Posterior vena cava (tissue), 2 donors: Measurements from ENCODE around the gene RFTN1. TPM values are rescaled to one million over a fixed set of nuclear protein-coding genes. Genes with fewer than 3 reads are reported as not detected.

Experiments used
- DNase-seq: peaks from one replicate; pipeline ENCODE4 v3.0.0-alpha.2; 2020; ENCODE audit warnings: low spot score
- intact Hi-C, 2 donors: fragments of 100-400 bp; cut with DNase I; formaldehyde crosslinking; loops; one replicate each; pipeline versions ENCODE4 v1.14.1 to v1.14.2; 2022 to 2023
- total RNA-seq, 2 donors: library from RNA; stranded (reverse); fragmentation: NEBNext Ultra II Directional; extraction: Animal tissue kit (Norgen Biotek cat#: 25700); gene quantifications; one replicate each; pipeline ENCODE4 v1.2.1, GENCODE V29; 2021
- donor health status: DM: yes; HTN: yes; CAD: no.
- donor health status: DM: yes; HTN: yes; CAD: no.

RFTN1 gene
- total RNA-seq, 2 donors from 2014 or later = 72.2 to 102 TPM

DNA sequence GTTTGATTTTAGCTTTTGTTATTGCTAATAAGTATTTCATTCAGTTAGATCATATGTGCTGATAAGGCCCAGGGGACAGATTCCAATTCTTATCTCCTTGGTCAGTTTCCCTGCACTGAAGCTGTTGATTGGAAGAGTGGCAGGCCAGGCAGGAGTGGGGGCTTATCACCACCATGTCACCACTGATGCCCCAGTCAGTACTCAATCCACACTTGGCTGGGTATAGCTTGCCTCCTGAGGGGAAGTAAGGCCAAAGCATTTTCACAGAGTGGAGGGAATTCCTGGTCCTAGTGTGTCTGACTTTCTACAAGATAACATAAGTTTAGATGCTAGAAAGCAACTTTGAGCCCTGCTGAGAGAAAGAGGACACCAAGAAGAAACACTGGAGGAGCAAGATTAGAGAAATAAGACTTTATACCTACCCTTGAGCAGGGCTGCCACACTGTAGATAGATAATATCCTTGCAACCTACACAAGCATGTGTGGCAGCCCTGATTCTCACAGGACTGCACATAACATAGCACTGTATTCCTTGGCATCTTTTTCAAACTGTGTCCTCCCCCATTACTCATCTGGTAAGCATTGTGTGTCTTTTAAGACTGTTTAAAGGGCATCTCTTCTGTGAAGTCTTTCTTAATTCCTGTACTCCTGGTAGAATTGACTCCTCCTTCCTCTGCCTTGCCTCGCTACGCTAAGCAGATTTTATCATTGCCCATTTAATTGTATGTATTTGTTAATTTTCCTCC lies 224.2 kb downstream of the RFTN1 start:
- intact Hi-C loops = loop anchor here in 1 of 2 donors (5.0 kb wide), 1 partner anchor 843 kb away; no protein-coding TSS in a partner anchor
- DNase-seq = no peak

DNA sequence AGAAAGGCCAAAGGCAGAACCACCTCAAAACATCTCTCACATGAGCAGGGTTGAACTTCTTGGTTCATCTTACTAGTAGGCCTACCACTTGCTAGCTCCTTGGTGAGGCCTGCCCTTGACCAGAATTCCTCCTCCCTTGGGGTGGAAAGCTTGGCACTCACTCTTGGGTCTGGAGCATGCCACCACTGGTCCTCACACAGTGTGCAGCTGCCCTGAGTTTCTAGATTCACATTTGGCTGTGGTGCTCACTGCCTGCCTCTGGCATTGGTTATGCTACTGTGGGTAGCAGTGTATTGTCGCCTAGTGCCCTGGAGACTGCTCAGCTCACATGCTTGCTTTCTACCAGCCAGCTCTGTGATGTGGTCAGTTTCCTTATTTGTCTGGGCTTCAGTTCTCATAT lies 224.8 kb downstream of the RFTN1 start:
- intact Hi-C loops = loop anchor here in 1 of 2 donors (5.0 kb wide), 1 partner anchor 844 kb away; no protein-coding TSS in a partner anchor
- DNase-seq = no peak

GRCh38 chr3:16286751-16287543 lies 226.6 kb downstream of the RFTN1 start:
- intact Hi-C loops = loop anchor here in 1 of 2 donors (5.0 kb wide), 1 partner anchor 845 kb away; no protein-coding TSS in a partner anchor
- DNase-seq = no peak

DNA sequence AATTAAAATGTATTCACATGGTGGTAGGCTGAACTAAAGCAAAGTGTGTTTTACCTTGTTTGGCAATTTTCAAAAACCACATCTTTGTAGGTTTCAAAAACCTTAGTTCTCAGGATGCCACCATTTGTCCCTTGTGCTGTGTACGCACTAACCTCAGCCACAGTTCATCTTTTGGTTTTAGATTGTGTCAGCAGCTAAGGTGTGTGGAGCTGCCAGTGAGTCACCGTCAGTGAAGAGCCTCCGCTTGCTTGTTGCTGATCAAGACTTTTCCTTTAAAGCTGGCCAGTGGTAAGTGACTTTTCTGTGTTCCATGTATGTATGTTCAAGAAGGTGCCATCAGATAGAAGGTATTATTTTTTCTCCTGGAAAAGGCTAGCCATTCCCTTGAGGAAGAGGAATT lies 227.3 kb downstream of the RFTN1 start:
- intact Hi-C loops = loop anchor here in 1 of 2 donors (5.0 kb wide), 1 partner anchor 846 kb away; no protein-coding TSS in a partner anchor
- no peak for DNase-seq

- intact Hi-C loops = loop anchor here (5.0 kb wide), 2 partner anchors 268 to 848 kb away; no protein-coding TSS in a partner anchor
- DNase-seq = no peak
Observed at GRCh38 chr3:16284633-16285032, 228.9 kb downstream of the RFTN1 start.

- intact Hi-C loops = loop anchor here (5.0 kb wide), 1 partner anchor 272 kb away; no protein-coding TSS in a partner anchor
Observed at GRCh38 chr3:16280671-16281070, 232.8 kb downstream of the RFTN1 start.

GRCh38 chr3:16279010-16279801 lies 234.3 kb downstream of the RFTN1 start:
- no peak for DNase-seq
- intact Hi-C loops = no loop called here

More at GRCh38 chr3:16280671-16281070, 232.8 kb downstream of the RFTN1 start:
- DNase-seq = no peak

DNA sequence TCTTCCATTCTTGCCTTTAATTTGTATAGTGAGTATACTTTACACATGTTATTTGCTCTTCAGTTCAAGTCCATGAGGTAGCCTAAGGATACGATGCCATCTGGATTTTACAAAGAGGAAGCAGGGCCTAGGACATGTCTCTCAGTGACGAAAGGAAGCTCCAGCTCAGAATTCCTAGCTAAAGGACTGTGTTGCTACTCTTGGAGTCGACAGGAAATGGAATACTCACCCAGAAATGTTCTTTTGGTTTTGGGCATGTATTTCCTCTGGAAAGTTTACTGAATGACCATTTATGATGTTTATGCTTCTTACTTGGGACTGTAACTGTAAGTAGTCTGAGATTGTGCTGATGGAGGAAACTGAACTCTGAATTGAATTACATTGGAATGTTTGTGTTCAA lies 236.0 kb downstream of the RFTN1 start:
- intact Hi-C loops = no loop called here
- DNase-seq = no peak

DNA sequence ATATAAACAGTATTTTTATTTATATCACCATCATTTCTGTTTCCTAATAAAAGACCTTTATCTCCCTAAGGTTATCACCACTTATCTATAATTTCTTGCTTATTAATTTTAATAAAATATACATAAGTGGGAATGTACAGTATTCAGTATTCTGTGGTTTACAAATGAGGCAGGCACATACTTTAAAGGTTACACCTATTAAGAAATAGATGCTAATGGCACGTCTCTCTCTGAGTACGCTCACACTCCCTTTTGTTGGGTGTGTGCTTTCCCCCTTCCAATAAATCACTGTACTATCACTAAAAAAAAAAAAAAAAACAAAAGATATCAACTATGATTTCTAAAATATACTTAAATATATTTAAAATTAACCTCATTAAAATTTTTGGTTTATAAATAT lies 239.6 kb downstream of the RFTN1 start:
- intact Hi-C loops = loop anchor here in 1 of 2 donors (5.0 kb wide), 1 partner anchor 942 kb away; the partner anchor contains the start of gene SH3BP5

GRCh38 chr3:16272588-16272987 lies 240.9 kb downstream of the RFTN1 start:
- DNase-seq = no peak
- intact Hi-C loops = loop anchor here in 1 of 2 donors (5.0 kb wide), 1 partner anchor 940 kb away; the partner anchor contains the start of gene SH3BP5

More for the DNA sequence above, 239.6 kb downstream of the RFTN1 start:
- no peak for DNase-seq

GRCh38 chr3:16270855-16271254 lies 242.6 kb downstream of the RFTN1 start:
- intact Hi-C loops = loop anchor here in 1 of 2 donors (5.0 kb wide), 1 partner anchor 939 kb away; the partner anchor contains the start of gene SH3BP5
- no peak for DNase-seq

DNA sequence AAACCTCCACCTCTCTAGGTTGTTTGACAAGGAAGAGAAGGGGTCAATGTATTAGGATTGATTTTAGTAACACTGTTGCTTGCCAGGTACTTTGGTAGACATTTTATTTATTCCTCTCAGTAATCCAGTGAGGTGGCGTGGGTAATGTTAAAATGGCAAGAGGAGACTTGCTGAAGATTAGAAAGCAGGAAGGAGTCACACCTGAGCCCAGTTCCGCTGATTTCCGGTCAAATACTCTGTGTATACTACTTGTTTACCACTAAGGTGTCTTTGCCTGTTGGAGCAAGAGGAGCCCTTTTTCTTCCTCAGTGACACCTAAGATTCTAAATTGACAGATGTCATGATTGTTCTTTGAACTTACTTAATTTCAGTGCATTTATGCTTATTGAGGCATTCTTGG lies 246.8 kb downstream of the RFTN1 start:
- intact Hi-C loops = no loop called here
- no peak for DNase-seq

Other genes starting within 250 kb of the RFTN1 start
- 10 to 100 TPM; 35.4 to 47.1 TPM for gene DPH3, start 248.8 kb downstream of the RFTN1 start, total RNA-seq
- 1 to 10 TPM; 7.5 to 8.6 TPM for gene OXNAD1, start 248.5 kb downstream of the RFTN1 start, total RNA-seq
- not detected for gene DAZL, start 91.7 kb upstream of the RFTN1 start, total RNA-seq